Stimulated activated CD8-positive, alpha-beta memory T cell treated with anti-CD3 and anti-CD28 coated beads, Interleukin-7, amount 100 ng/mL, for 1 hour (primary cell): ENCODE results near the gene ZDHHC14.

ENCODE experiments used
- DNase-seq, 2 donors: peaks; one replicate each; pipeline ENCODE4 v3.0.0-alpha.2; 2020; ENCODE audit warnings: low read depth in 2 of 2

Gene ZDHHC14

DNA sequence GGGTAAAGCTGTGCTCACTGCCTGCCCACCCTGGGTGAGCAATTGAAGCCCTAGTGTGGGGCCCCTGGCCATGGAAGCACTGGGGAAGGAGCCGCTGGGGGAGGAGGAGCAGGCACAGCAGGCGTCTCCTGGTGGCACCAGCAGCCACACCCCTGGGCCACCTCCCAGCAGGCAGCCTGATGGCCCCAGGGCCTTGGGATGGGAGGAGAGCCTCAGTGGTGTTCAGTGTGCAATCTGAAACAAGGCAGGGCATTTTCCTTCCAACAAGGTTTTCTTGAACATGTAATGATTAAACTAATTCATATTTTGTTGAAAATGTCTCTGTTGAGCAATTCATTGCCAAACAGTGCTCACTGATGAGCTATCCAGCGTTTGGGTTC, 151.0 kb downstream of the ZDHHC14 start:
- no peak for DNase-seq

DNA sequence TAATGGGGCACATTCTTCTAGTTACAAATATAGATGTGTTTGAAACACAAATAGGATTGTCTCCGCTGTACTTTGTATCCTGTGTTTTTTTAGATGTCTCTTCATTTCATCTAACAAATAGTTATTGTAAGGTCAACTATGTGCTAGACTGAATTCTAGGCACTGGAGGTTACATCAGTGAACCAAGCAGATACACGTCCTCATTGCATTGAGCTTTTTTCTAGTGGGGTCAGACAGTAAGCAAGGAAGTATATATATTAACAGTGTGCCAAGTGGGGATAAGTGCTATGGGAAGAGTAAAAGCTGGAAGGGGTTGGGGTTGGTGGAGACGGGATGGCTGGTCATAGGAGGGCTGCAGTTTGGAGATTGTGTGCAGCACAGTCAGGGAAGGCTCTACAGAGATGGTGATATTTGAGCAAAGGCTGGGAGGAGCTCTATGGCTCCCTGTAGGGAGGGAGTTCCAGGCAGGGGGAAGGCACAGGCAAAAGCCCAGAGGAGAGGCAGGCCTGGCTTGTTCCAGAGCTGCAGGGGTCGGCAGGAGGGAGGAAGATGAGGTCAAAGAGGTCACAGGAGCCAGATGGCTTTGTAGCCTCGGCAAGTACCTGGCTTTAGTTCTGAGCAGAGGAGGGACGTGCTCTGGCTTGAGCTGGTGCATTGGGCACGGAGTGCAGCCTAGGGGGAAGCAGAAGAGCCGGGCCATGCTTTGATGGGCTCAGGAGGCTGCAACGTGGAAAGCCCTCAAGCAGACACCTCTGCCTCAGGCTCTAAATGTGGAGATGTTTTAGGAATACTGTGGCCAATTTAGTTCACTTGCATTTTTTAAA, 152.3 kb downstream of the ZDHHC14 start:
- DNase-seq = no peak

DNA sequence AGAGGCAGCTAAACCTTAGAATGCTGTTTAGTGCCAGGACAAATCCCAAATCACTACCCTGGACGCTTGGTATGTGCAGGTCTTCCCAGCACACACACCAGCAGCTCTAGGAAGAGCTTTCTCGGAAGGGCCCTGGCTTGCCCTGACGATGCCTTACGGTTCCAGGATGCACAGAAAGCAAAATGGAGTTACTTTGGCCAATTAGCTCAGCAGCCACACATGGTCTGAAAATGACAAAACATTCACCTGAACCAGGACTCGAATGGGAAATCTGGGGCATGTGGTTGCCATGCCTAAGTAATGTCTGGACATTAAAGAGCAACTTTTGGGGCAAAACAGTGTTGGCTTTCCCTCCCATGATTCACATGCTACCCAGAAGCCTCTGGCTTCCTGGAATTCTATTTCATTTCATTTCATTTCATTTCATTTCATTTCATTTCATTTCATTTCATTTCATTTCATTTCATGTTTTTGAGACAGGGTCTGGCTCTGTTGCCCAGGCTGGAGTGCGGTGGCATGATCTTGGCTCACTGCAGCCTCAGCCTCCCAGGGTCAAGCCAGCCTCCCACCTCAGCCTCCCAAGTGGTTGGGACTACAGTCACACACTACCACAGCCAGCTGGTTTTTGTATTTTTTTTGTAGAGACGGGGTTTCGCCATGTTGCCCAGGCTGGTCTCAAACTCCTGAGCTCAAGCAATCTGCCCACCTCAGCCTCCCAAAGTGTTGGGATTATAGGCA, 153.3 kb downstream of the ZDHHC14 start:
- no peak for DNase-seq

DNA sequence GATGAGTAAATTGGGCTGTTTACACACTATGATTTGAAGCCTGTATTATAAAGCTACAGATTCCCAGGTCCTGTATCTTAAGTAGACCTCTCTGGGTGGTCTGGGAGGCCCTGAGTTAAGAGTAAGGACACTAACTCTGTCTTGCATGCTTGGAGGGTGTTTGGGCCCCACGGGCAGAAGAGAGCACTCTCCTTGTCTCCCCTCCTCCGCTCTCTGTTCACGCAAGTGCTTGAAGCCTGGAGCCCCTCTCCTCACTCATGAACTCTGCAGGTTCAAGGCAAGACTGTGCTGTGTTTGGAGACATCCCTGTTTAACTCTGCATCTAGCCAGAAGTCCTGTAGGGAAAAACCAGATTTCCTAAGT, 154.0 kb downstream of the ZDHHC14 start:
- DNase-seq = no peak

DNA sequence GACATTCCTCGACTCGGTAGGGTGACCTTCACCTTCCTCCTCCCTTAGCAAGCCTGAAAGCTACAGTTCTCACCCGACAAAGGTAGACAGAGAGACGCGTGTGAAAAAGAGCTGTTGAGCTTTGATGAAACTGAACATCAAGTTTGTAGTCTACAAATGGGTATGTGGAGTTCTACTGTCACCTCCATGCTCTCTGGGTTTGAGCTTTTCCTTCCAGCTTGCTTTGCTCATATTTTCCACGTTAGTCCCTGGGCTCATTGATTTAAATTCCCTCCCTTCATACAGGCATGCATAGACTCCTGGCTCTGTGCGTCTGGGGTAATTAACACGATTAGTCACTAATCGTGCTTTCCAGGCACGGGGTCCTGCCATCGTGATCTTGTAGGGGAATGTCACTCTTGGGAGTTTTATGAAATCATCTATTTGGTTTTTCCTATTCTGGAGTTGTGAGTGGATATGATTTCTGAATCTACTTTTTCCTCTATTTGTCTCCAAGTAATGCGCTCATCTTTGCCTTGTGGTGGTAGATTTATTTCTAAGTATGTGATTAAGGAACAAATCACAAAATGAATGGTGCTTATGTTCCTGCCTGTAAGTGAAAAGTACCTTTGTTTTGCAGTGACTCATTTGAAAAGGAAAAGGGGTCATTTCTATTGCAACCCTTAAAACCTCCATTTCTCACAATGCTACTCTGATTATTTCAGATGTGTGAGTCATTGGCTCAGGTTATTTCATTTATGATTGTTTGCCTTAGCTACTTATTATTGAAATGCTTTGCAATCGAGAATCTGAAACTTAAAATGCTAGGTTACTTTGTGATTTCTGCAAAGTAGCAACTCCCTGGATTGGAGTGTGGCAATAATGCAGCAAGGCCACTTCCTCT, 154.6 kb downstream of the ZDHHC14 start:
- DNase-seq = no peak

DNA sequence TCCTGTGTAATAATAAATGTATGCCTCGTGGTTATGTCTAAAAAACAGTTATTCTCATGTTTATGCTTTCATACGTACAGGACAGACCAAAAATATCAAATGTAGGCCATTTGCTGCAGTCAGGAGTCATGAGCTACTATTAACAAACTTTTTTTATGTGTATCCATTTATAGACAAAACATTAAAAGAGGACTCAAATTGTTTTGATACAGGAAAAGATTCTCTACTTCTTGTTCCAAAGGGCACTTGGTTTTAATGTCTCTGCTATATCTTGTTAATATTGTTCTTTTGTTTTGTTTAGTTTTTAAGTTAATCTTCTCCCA, 155.2 kb downstream of the ZDHHC14 start:
- no peak for DNase-seq

DNA sequence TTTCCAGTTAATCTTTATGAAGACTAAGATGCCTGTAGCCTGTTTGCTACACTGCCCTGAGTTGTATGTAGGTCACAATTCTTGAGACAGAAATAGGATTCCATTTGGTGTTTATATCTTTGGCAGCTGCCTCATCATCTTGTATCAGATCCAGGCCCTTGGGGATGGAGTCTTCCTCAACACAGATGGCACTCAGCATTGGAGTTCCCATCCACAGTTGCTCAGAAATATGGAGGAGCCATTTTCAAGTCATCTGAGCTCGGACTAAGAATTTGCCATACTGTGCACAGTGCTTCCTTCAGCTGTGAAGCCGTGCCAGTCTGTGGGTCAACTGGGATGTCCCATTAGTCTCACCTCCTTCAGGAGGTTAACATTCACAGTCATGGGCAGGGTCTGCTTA, 156.6 kb downstream of the ZDHHC14 start:
- DNase-seq = no peak

DNA sequence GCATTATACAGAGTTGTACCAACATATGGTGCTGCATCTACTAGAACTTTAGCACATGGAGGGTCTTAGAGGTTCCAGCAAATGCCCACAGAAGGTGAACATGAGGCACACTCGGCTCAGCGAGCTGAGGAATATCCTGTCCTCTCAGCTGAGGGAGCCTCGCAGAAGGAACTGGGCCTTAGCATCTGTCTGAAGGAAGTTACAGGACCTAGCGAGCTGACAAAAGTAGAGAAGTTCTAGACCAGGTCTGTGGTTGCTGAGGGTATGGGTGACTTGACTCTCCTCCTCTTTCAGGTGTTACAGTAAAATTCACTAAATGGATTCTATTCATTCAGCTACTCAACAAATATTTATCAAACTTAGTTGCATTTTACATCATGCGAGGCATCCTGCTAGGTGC, 157.2 kb downstream of the ZDHHC14 start:
- DNase-seq = no peak

DNA sequence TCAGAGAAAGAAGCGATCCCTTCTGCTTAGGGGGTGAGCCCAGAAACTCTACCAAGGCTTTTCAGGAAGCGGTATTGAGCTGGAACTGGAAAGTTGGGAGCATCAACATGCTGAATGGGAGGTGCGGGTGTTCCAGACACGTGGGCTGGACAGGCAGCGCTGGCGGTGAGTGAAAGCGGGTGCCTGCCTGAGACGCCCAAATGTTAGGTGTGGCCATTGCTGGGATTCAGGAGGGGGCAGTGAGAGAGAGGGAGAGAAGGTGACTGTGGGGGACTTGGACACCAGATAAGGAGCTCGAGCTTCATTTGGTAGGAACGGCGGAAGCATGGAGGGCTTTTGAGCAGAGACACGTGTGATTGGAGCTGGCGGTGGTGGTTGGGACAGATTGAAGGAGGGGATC, 157.7 kb downstream of the ZDHHC14 start:
- no peak for DNase-seq

DNA sequence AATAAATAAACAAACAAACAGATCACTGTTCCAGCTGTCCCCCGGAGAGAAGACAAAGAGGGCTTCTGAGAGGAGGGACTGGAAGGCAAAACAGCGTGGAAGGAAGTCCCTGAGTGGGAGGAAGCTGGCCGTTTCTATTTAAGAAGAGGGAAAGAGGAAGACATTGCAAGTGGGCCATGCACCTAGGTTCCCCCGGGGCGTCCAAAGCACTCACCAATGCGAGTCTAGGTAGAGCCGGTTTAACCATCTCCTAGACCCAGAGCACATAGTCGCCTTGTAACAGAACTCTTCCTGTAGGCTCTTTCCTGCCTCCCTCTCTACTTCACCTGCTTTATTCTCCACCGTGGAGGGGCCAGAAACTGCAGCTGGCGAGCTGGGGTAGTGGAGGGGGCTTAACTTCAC, 158.4 kb downstream of the ZDHHC14 start:
- DNase-seq = no peak

DNA sequence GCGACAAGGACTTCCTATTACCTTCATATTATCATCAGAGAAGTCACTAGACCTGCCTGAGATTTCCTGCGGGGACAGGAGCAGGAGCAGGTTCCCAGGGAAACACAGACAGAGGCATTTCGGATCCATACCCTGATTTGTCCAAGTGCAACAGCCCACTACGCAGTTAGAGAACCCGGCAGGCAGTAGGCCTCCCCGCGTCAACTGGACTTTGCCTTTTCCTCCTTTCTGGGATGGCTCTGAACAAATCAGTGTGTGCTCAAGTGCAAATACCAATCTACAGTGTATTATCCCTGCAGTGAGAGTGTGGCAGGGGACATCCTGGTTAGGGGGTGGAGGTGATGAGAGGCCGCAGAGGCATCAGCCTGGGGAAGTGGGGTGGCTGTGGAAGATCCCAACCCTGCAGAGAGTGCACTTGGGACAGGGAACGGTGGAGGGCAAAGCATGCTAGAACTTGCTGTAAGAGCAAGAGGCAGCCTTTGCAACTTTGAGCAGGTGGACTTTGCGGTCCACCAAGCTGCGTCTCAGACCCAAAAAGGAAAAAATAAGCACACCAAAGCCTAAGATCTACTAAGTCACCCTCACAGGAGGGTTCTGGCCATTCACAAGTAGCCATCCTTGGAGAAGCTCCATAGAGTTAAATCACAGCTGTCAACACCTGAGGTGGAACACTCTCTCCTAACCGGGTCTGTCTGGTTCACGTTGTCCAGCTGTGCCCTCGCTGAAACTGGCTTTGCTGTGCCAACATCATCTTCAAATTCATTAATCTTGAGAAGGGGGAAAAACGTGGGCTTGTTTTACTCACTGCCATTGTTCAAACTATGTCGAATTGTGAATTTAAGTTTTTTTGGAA, 159.1 kb downstream of the ZDHHC14 start:
- no peak for DNase-seq

DNA sequence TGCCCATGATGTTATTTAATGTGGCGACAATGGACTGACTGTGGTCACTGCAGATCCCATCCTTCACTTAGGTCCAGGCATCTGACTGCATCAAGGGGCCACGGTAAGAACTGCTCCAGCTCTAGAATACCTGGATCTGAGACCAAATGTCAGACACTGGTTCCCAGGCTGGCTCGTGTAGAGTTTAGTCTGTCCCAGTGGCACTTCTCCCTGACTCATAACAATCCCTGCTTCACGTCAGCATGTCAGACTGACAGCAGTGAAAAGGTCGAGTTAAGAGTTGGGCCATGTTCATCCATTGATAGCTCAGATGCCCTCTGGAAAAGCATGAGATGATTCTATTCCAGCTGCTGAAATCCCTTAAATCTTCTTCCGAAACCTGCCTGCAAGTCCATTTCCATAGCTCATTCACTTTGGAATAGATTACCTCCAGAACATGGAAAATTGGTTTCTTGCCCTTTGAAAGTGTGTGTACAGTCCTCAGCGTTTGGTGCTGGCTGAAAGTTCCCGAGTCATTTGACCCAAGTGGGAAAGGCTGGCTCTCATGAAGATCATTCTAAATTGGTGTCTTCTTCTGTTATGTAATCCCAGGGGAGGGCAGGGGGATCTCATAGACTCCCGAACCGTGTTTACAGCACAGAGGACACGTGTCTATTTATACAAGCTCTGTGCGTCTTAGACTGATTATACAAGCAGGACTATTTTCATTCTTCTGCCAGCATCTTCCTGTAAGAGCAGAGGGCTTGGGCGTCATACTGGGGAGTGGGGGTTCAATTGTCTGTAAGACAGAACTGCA, 160.8 kb downstream of the ZDHHC14 start:
- DNase-seq = no peak

DNA sequence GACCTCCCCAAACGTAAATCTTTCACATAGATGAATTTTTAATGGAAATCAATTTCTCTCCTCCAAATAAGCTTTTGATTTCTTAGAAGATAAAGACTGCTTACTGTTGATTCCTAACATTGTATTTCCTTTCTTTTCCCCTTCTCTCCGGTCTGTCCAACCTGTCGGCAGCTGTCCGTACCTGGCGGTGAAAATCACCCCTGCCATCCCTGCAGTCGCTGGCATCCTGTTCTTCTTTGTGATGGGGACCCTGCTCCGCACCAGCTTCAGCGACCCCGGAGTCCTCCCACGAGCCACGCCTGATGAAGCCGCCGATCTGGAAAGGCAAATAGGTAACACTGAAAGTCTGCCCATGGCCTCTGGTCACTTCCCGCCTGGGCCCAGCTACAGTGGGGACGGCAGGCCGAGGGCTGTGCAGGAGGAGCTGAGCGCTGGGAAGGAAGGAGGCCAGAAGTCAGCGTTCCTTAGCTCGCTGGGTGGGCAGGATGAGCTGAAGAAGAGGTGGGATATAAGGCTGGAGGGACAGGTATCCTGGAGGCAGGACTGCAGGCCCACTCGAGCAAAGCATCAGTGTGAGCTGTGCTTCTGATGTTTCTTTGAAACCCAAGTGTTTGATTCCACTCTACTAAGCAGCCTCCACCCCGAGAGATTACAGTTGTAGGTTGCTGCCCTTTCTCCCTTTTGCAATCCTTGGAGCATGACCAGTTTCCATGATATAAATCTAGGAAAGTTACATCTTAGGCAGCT, 161.6 kb downstream of the ZDHHC14 start:
- no peak for DNase-seq

DNA sequence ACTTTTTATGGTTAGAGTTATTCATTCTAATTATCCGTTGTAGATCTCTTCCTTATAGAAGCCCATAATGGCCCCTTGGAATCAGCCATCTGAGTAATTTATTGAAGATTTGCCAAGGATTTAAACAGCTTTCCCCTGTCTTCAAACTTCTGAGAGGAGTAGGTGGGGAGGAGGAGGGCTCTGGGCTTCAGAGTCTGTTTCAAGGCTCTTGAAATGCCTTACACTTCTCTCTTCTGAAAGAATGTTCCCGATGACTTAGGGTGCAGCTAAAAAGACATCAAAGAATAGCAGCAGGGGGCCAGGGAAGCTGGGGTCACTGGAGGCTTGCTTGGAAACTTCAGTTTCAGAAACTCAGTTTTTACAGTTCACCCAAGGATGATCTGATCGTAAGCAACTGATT, 165.3 kb downstream of the ZDHHC14 start:
- DNase-seq = no peak

DNA sequence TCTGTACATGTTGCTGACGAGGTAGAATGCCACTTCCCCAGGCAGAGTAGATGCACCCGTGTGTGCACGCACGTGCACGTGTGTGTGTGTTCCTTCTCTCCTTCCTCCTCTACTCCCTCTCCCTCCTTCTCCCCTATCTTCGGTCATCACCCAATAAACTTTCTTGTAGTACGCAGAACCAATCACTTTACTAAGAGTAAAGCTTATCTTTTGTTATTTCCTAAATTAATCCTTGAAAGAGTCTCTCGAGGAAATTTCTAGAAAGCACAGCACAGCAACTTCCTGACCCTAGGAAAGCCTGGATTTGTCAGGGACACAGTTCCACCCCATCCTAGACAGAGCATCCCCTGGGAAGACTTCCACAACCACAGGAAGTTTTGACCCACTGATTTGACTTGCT, 166.1 kb downstream of the ZDHHC14 start:
- DNase-seq = no peak

DNA sequence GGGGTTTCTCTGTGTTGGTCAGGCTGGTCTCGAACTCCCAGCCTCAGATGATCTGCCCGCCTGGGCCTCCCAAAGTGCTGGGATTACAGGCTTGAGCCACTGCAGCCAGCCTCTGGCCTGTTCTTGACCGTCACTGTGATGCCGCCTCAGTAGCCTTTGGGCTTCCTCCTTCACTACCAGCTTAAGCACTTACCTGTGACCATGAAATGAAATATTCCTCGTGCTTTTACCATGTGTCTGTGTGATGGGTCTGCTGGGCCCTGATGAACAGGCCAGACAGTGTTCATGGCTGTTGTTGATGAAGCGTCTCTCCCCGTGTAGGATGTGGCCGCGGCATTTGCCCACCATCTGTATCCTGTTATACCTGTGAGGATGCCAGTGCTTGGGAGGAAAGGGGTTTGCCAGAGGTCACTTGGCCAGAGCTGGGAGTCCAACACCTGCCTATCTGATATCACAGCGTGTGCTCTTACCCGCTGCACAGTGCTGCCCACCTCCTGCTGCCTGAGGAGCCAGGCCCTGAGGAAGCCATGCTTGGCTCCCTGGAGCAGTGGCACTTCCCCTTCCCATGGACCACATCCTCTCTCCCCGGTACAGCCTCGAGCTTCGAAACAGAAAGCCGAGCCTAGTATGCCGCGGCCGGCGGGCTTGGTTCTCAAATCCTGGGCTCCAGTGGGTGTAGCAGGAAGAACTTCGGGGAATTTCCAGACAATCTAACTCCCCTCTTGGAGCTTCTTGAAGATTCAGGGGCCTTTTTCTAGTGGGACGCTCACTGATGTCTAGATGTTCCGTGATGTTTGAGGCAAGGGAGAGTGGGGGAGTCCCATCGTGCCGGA, 167.9 kb downstream of the ZDHHC14 start:
- no peak for DNase-seq

DNA sequence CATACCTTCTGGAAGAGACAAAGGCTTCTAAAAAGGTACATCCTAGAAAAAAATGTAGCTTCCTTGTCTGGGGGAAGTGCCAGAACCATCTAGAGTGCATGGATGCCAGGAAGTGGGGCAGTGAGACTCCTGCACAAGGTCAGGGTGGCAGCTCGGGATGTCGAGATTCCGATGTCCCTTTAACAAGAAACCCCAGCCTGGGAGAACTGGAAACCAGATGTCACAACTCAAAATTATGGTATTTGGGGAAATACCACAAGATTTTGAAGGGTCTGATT, 168.4 kb downstream of the ZDHHC14 start:
- no peak for DNase-seq

DNA sequence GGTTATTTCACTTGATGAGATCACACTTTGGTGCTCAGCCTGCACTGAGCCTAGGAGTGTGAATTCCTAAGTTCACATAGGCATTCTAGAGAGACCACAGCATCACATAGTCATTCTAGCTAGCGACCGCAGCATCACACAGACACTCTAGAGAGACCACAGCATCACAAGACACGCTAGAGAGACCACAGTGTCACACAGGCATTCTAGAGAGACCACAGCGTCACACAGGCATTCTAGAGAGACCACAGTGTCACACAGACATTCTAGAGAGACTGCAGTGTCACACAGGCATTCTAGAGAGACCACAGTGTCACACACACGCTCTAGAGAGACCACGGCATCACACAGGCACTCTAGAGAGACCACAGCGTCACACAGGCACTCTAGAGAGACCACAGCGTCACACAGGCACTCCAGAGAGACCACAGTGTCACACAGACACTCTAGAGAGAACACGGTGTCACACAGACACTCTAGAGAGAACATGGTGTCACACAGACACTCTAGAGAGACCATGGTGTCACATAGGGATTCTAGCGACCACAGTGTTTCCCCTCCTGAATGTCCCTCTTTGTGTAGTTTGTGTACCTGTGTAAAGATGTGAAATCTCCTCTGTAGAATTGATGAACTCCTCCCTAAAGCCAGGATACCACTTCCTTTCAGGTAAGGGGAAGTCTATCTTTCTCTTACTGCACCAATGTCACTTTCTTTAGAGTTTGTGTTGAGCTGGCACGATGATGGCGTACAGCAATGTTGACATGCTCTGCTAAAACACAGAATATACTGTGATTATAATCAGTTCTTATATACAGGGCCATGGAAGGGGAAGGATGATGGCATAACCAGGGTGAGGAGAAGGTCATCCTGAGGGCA, 169.4 kb downstream of the ZDHHC14 start:
- DNase-seq = no peak
